NCI-H2227 (cell line): ENCODE results near the gene MLST8.

Experiments used
- DNase-seq: peaks from one replicate; lab custom pipeline; 2025; ENCODE audit not compliant: unreplicated experiment; lab: John Stamatoyannopoulos, UW

MLST8 gene

GRCh38 chr16:2173366-2173765 is 31.9 kb upstream of the MLST8 start:
- no peak for DNase-seq

GRCh38 chr16:2173916-2174315 is 31.3 kb upstream of the MLST8 start:
- DNase-seq: no peak

DNA sequence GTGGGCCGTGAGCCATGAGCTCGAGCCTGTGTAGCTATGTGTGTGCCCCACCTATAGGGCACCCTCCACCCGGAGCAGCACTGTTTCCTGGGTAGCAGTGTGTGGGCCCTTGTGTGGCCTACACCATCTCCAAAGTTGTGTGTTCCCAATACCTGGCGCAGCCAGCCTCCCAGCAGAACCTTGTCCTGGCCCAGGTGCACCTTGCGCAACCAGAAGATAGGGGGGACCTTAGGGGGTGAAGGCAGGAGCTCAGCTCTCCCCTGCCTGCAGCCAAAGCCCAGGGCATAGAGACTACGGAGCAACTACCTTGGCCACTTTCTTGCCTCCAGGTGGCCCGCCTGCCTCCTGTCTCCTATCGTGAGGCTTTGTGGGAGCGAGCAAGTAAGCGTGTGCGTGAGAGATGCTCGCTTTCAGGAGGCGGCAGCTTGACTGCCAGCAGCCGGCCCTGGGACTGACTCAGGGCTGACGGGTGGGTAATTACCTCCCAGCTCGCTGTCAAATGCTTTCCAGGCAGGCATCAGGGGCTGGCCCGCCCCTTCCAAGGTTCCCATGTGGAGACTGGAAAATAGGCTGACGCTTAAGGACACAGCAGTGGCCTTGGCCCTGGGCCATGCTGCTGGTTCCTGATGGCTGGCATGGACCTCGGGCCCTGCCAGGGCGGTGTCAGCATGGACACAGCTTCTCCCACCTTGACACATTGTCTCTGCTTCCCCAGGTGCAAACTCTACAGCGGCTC is 30.7 kb upstream of the MLST8 start:
- DNase-seq: peak; percentile 94

DNA sequence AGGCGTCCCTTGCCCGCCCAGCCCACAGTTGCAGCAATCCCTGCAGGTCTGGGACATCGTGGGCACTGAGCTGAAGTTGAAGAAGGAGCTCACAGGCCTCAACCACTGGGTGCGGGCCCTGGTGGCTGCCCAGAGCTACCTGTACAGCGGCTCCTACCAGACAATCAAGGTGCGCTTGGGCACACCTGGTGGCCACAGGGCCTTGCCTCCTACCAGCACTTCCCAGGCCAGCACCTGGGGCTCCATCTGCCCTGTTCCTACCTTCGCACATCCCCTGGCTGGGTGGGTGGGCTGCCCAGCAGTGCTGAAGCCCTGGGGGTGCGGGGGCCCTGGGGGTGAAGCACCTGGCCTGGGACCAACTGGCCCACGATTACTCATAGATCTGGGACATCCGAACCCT is 29.8 kb upstream of the MLST8 start:
- DNase-seq: no peak

- no peak for DNase-seq
These were observed 29.2 kb upstream of the MLST8 start for GRCh38 chr16:2176047-2176446.

DNA sequence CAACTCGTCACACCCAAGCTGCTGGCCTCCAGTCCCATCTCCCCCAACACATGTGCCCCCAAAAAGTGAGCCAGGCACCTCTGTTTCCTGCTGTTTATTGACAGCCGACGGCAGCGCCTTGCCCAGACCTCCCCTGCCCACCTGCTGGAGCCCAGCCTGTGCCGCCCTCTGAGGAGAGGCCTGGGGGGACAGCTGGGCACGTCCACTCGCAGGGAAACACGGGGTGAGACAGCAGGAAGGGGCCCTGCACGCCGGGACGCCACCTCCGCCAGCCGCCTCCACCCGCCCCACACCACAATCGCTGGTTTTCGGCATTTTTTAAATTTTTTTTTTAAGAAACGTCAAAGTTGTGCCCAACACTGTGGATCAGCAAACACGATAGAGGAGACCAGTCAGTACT is 28.2 kb upstream of the MLST8 start:
- DNase-seq: no peak

- DNase-seq: no peak
These were observed 27.7 kb upstream of the MLST8 start for GRCh38 chr16:2177561-2177960.

DNA sequence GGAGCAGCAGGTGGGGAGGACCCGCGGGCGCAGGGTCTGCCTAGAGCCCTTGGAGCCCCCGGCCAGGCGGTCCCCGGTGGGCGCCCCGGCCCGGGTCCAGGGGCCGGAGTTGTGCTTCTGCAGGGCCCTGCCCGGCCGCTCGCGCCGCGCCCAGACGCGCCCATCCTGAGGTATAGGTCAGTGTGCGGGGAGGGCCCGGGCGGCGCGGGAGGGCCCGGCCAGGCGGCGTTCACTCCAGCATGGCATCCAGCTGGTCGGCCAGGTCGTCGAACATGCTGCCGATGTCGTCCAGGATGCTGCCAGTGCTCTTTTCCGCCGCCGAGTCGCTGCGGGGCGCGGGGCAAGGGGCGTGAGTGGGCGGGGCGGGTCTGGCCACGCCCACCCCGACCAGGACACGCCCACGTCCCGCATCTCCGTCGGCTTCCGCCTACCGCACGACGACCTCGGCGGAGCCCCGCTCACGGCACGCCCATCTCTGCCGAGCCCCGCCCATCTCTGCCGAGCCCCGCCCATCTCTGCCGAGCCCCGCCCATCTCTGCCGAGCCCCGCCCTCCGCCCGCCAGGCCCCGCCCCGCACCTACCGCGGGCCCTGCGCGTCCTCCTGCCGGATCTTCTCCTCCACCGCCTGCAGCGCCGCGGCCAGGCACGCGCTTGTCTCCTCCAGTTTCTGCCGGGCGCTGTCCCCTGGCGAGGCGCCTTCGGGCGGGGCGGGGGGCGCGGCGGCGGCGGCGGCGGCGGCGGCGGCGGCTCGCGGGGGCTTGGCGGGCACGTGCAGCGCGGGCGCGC is 26.7 kb upstream of the MLST8 start:
- DNase-seq: no peak

DNA sequence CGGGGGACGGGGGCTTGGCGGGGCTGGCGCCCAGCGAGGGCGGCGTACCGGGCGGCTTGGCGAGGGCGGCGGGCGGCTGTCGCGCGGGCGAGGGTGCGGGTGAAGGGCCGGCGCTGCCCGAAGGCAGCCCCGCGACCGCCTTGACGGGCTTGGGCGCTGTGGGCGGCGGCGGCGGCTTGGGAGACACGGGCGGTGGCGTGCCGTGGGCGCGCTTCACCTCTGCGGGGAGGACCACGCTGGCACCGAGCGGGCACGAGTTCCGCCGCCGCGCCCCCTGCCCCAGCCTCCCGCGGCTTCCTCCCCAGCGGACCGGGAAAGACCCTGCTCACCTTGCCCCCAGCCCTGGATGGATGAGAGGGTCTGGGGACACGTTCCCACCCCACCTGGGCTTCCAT is 26.1 kb upstream of the MLST8 start:
- DNase-seq: no peak

DNA sequence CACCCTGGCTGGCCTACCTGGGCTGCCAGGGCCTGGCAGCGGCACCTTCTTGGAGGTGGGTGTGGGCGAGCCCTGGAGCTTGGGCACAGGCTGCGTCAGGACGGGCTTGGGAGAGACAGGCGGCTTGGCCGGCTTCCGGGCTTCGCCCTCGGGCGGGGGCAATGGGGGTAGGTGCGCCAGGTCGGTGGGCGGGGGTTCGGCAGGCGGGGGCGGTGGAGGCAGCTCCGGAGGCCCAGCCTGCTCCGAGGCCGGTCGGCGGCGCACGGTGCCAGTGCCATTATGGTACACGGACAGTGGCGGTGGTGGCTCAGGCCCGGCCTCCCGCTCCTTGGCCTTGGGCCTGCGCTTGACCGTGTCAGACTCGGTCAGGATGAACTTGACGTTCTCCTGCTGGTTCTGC is 25.7 kb upstream of the MLST8 start:
- DNase-seq: no peak

DNA sequence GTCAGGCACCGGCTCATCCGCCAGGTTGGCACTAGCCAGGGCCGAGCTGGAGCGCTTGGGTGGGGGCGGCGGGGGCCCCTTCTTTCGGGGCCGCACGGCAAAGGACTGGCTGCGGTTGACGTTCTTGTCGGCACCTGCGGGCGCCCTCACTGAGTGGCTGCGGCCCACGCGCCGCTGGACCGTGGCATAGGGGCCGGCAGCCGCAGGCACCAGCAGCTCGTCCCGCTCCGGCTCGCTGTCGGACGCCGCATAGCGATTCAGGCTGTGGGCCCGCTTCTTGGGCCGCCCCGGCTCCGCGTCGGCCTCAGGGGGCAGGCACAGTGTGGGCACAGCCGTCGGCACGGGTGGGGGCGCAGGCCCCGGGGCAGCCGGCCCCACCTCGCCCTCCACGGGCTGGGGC is 24.8 kb upstream of the MLST8 start:
- no peak for DNase-seq

- no peak for DNase-seq
These were observed 24.0 kb upstream of the MLST8 start for GRCh38 chr16:2180962-2181923.

DNA sequence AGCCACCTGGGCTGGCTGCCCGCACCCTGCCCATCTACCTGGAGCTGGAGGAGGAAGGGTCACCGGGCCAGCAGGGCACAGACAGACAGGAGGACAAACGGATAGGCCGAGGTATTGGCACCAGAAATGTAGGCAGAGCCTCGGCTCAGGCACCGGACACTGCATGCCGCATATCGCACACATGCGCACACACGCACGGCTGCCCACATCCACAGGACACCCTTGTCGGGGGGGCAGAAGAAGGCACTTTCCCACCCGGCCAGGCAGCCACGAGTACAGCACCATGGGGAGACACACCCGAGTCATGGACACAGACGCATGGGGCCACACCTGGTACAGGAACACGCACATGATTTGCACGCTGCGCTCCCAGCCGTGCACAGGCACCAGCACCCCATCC is 23.3 kb upstream of the MLST8 start:
- DNase-seq: no peak

- no peak for DNase-seq
These were observed 21.6 kb upstream of the MLST8 start for GRCh38 chr16:2183671-2184070.

GRCh38 chr16:2184346-2184745 is 20.9 kb upstream of the MLST8 start:
- no peak for DNase-seq

DNA sequence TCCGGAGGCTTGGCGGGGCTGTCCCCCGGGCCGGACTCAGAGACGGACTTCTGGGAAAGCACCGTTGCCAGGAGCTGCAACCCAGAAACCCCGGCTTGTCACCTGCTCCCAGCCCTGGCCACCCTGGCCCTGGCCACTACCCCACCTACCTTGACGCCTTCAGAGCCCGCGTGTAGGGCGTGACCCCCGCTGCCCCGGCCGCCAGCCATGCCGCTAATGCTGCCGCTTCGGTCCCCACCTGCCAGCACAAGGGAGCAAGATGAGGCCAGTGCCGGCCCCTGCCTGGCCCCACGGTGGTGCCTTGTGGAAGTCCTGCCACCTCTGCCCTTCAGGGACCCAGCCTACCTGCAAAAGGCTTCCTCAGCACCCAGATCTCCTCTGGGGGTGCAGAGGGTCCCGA is 20.3 kb upstream of the MLST8 start:
- no peak for DNase-seq

GRCh38 chr16:2186064-2186463 is 19.2 kb upstream of the MLST8 start:
- no peak for DNase-seq

- DNase-seq: no peak
These were observed 18.7 kb upstream of the MLST8 start for GRCh38 chr16:2186505-2186904.

GRCh38 chr16:2187212-2187611 is 18.0 kb upstream of the MLST8 start:
- DNase-seq: no peak

GRCh38 chr16:2188395-2188794 is 16.9 kb upstream of the MLST8 start:
- no peak for DNase-seq

- DNase-seq: no peak
These were observed 15.9 kb upstream of the MLST8 start for GRCh38 chr16:2189252-2189893.
